Stimulated activated CD4-positive, alpha-beta T cell treated with anti-CD3 and anti-CD28 coated beads, Interleukin-1b, Interleukin-23, amount 100 ng/mL, for 48 hours (primary cell): Measurements from ENCODE around the gene ZNF582.

Experiments
- DNase-seq: peaks from one replicate; pipeline ENCODE4 v3.0.0-alpha.2; 2020

Gene ZNF582

DNA sequence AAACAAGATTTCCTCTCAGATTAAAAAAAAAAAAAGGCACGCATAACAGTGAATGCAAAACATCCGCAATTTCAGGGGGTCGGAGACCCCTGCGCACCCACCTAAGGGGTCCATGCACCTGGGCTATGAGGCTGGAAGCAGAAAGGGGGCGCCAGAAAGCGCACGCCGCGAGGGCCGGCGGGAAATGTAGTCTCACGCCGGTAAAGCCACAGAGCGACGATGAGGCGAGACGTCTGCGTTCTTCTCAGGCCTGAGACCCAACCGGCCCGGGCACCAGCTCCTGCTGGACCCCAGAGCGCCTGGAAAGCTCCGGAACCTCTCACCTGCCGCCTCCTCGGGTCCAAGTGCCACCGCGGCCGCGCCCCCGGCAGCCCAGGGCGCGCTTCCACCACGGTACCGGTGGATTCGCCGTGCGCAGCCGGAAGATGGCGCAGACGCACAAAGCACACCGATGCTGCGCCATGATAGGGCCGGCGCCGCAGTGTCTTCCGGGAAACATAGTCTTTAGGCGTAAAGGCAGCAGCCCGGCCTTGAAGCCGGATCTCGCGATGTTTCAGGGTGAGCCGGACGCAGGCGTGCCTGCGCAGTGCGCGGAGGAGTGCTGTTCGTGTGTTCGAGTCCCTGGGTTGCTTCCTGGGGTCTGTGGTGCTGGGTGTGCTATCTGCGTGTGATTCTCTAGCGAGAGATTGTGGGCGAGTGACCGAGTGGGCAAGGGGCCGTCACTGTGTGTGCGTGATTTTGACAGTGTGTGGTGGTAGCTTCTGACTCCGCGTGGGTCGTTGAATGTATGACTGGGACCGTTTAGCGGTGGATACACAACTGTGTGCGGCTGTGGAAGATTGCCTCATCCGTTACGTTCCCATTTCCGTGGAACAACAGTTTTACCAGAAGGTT, at the start of gene ZNF582:
Gene ZNF582, minus strand, starts transcription at position 416 of the 894 bp plus-strand sequence. CDS start 1,782 bp downstream, outside the sequence.
- peak; percentile 93 for DNase-seq

DNA sequence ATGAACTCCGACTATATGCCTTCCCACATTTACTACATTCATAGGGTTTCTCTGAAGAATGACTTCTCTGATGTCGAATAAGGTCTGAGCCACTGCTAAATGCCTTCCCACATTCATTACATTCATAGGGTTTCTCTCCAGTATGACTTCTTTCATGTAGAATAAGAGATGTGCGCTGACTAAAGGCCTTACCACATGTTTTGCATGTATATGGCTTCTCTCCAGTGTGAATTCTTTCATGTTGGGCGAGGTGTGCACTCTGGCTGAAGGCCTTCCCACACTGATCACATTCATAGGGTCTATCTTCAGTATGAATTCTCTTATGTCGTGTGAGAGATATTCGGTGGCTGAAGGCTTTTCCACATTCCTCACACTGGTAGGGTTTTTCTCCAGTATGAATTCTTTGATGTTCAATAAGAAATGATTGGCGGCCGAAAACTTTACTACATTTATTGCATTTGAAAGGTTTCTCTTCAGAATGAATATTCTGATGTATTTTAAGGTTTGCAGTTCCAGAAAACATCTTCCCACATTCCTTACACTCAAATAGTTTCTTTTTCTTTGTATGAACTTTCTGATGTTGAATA, 48.0 kb upstream of the ZNF582 start:
- DNase-seq: no peak

GRCh38 chr19:56423985-56424353, 30.6 kb upstream of the ZNF582 start:
- DNase-seq: no peak

DNA sequence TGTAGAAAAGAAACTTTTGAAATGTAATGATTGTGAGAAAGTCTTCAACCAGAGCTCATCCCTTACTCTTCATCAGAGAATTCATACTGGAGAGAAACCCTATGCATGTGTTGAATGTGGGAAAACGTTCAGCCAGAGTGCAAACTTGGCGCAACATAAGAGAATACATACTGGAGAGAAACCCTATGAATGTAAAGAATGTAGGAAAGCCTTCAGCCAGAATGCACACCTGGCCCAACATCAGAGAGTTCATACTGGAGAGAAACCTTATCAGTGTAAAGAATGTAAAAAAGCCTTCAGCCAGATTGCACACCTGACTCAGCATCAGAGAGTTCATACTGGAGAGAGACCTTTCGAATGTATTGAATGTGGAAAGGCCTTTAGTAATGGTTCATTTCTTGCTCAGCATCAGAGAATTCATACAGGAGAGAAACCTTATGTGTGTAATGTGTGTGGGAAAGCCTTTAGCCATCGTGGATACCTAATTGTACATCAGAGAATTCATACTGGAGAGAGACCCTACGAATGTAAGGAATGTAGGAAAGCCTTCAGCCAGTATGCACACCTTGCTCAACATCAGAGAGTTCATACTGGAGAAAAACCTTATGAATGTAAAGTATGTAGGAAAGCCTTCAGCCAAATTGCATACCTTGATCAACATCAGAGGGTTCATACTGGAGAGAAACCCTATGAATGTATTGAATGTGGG, 30.1 kb upstream of the ZNF582 start:
- no peak for DNase-seq

- DNase-seq: peak; percentile 15
Observed at GRCh38 chr19:56405062-56405461, 11.7 kb upstream of the ZNF582 start.

DNA sequence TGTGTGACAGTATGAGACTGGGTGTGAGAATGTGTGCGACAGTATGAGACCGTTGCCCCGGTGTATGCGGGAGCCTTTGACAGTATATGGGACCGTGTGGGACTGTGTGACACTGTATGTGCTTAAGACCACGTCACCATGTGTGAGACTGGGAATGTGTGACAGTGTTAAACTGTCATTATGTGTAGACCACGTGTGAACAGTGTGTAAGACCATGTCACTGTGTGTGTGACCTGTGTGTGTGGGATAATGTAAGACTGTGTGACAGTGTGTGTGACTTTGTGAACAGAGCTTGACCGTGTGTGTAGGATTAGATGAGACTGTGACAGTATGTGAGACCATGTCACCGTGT, 11.3 kb upstream of the ZNF582 start:
- DNase-seq: no peak

- peak; percentile 91 for DNase-seq
Observed at GRCh38 chr19:56403764-56404704, 10.7 kb upstream of the ZNF582 start, which contains the start of gene ZNF583. Gene ZNF583, plus strand, starts transcription at chr19:56404332. Its CDS starts 2,783 bp downstream, at chr19:56407115.

DNA sequence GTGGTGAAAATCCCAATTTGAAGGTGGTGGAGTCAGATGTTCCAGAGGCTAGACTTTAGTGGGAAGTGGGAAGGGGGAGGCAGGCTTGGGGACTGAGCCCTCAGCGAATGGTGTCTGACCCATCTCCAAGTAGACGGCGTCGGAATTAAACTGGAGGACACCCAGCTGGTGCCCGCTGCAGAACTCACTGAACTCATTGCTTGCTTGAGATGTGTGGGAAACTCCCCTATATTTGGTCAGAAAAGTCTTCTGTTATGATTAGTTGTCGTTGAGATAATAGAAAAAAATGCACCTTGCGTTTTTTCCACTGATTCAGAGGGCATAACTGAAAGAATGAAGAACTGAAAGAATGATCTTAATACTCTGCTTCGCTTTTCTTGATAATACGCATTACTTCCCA, 9.9 kb upstream of the ZNF582 start:
- DNase-seq: peak; percentile 16

DNA sequence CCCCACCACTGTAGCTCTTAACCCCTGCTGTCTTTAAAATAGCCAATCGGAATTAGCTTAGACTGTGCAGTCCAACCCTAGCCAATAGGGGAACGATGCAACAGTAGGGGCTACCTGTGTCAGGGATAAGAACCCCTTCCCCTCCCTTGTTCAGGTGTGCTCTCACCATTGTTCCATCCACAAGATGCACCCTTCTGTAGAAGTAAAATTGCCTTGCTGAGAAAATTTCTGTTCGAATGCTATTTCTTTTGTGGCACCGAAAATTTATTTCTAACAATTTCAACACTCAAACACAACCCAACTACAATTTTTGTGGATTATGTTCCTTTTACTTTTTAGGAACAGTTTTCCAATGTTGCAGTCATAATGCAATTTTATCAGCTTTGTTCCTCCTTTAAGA, 7.2 kb upstream of the ZNF582 start:
- no peak for DNase-seq

DNA sequence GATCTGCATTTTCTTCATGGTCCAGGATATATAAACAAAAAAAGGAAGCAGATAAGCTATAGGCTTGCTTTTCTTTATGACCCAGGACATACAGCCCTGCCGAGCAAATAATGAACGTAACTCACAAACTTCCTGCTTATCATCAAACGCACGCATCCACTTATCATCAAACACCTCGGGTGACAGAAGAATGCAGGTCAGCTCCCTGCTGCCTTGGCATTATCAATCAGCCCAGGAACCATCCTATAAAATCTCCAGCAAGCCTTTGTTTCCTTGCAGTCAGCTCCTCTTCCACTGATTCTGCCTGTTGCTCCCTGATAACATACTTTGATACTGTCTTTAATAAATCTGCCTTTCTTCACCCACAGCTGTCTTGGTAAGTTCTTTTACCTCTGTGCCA, 5.5 kb upstream of the ZNF582 start:
- no peak for DNase-seq

- no peak for DNase-seq
Observed at GRCh38 chr19:56383826-56384605, 9.3 kb downstream of the ZNF582 start.

DNA sequence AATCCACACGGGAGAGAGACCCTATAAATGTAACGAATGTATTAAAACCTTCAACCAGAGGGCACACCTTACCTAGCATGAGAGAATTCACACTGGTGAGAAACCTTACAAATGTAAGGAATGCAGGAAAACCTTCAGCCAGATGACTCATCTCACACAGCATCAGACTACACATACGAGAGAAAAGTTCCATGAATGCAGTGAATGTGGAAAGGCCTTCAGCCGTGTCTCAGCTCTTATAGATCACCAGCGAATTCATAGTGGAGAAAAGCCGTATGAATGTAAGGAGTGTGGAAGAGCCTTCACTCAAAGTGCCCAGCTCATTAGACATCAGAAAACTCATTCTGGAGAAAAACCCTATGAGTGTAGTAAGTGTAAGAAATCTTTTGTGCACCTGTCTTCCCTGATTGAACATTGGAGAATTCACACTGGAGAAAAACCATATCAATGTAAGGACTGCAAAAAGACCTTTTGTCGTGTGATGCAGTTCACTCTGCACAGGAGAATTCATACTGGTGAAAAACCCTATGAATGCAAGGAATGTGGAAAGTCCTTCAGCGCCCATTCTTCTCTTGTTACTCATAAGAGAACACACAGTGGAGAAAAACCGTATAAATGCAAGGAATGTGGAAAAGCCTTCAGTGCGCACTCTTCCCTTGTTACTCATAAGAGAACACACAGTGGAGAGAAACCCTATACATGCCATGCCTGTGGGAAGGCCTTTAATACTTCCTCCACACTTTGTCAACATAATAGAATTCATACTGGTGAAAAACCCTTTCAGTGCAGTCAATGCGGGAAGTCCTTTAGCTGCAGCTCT, 16.0 kb downstream of the ZNF582 start:
- no peak for DNase-seq

GRCh38 chr19:56372281-56372680, 21.1 kb downstream of the ZNF582 start:
- no peak for DNase-seq

GRCh38 chr19:56369886-56370676, 23.3 kb downstream of the ZNF582 start:
- no peak for DNase-seq

GRCh38 chr19:56367829-56368711, 25.3 kb downstream of the ZNF582 start:
- peak; percentile 90 for DNase-seq

DNA sequence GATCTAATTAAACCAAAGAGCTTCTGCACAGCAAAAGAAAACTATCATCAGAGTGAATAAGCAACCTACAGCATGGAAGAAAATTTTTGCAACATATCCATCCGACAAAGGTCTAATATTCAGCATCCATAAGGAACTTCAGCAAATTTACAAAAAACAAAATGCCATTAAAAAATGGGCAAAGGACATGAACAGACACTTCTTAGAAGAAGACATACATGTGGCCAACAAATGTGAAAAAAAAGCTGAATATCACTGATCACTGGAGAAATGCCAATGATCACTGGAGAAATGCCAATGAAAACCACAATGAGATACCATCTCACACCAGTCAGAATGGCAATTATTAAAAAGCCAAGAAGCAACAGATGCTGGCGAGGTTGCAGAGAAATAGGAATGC, 32.5 kb downstream of the ZNF582 start:
- no peak for DNase-seq

- no peak for DNase-seq
Observed at GRCh38 chr19:56356944-56357343, 36.4 kb downstream of the ZNF582 start.

GRCh38 chr19:56355517-56355916, 37.8 kb downstream of the ZNF582 start:
- no peak for DNase-seq

GRCh38 chr19:56351208-56351607, 42.1 kb downstream of the ZNF582 start:
- no peak for DNase-seq
